Fibroblast of lung (primary cell): Measurements from ENCODE around the gene PKNOX2. TPM values are rescaled to one million over a fixed set of nuclear protein-coding genes. Genes with fewer than 3 reads are reported as not detected.

Source experiments
- DNase-seq, 2 donors: peaks; one replicate each; pipeline versions ENCODE4 v3.0.0 to v3.0.0-alpha.2; 2010; ENCODE audit warnings: low read depth in 2 of 2
- H2AFZ ChIP-seq: 2 replicates; pipeline ENCODE4 v1.5.1; 2012; ENCODE audit warnings: low read length, control low read depth, inconsistent platforms
- H3K27ac ChIP-seq: 2 replicates; pipeline ENCODE4 v1.5.1; 2011; ENCODE audit warnings: low read length, control low read depth; ENCODE audit not compliant: insufficient read depth
- H3K27me3 ChIP-seq: 2 replicates; pipeline ENCODE4 v1.5.1; 2011; ENCODE audit warnings: mild to moderate bottlenecking, low read length; ENCODE audit not compliant: control insufficient read depth, insufficient read depth
- H3K36me3 ChIP-seq: 2 replicates; pipeline ENCODE4 v1.5.1; 2011; ENCODE audit warnings: low read length; ENCODE audit not compliant: control insufficient read depth, insufficient read depth
- H3K4me1 ChIP-seq: 2 replicates; pipeline ENCODE4 v1.5.1; 2011; ENCODE audit warnings: low read length; ENCODE audit not compliant: control insufficient read depth, insufficient read depth; ENCODE audit errors: extremely low read depth
- H3K4me2 ChIP-seq: 2 replicates; pipeline ENCODE4 v1.5.1; 2011; ENCODE audit warnings: low read length, control low read depth; ENCODE audit not compliant: insufficient read depth; ENCODE audit errors: extremely low read depth
- H3K4me3 ChIP-seq, 4 experiments: fragments of 200-600 bp in 1 of 4; sonication (generic) in 1 of 4; replicated peaks in 1 of 4; 2 replicates each; pipeline ENCODE4 v1.5.1; 2011 to 2016; ENCODE audit warnings: low read length in 4 of 4, low read depth in 3 of 4, mild to moderate bottlenecking in 3 of 4, control low read depth in 2 of 4, inconsistent platforms in 1 of 4, mixed read lengths in 1 of 4; ENCODE audit not compliant: insufficient read depth in 1 of 4; ENCODE audit errors: control extremely low read depth in 1 of 4
- H3K79me2 ChIP-seq: 2 replicates; pipeline ENCODE4 v1.5.1; 2012; ENCODE audit warnings: mild to moderate bottlenecking, low read length, inconsistent platforms; ENCODE audit not compliant: control insufficient read depth, insufficient read depth
- H3K9ac ChIP-seq: 2 replicates; pipeline ENCODE4 v1.5.1; 2011; ENCODE audit warnings: mild to moderate bottlenecking, low read length, control low read depth; ENCODE audit not compliant: insufficient read depth
- H3K9me3 ChIP-seq: 2 replicates; pipeline ENCODE4 v1.5.1; 2012; ENCODE audit warnings: low read depth, low read length; ENCODE audit not compliant: control insufficient read depth, insufficient read depth
- H4K20me1 ChIP-seq: 2 replicates; pipeline ENCODE4 v1.5.1; 2011; ENCODE audit warnings: low read length; ENCODE audit not compliant: control insufficient read depth, insufficient read depth; ENCODE audit errors: extremely low read depth
- CTCF ChIP-seq, 2 donors: IDR thresholded peaks in 1 of 2; conservative IDR thresholded peaks in 1 of 2; 1 replicate in 1 of 2; 2 replicates in 1 of 2; pipeline ENCODE4 v1.5.1; 2011 to 2012; ENCODE audit warnings: low read length in 2 of 2, control low read depth in 1 of 2, inconsistent platforms in 1 of 2, low read depth in 1 of 2, mild to moderate bottlenecking in 1 of 2
- EZH2 ChIP-seq: IDR thresholded peaks from 2 replicates; pipeline ENCODE4 v1.5.1; 2012; ENCODE audit warnings: low read length, control low read depth, mild to moderate bottlenecking; ENCODE audit errors: missing control alignments
- polyA plus RNA-seq, 2 donors: library from polyadenylated mRNA; depleted of rRNA in 1 of 2; stranded (reverse) in 1 of 2; unstranded in 1 of 2; fragments of >200 nt; gene quantifications; 2 replicates each; pipeline ENCODE4 v1.2.1, GENCODE V29; 2011 to 2012; ENCODE audit warnings: missing spikeins in 1 of 2
- total RNA-seq: library from RNA; depleted of rRNA; stranded (reverse); fragments of >200 nt; gene quantifications from 2 replicates; pipeline ENCODE4 v1.2.1, GENCODE V29; 2014

Gene PKNOX2
- total and polyA plus RNA-seq, 2 donors (not counting 1 experiment from before 2014, with no cell fraction given): 0.33 to 2.2 TPM

GRCh38 chr11:125228993-125229392 is 64.4 kb downstream of the PKNOX2 start:
- Histone ChIP-seq H2AFZ (no peak overlapping the region), H3K36me3 (no peaks in the 10 kb centered on the region), H4K20me1 (no peaks in the 10 kb centered on the region), H3K4me2 (no peak overlapping the region), H3K4me3 (no peak overlapping the region), H3K27me3 (peaks cover 2% of the 10 kb centered on the region), H3K4me1 (no peaks in the 10 kb centered on the region), H3K9me3 (no peaks in the 10 kb centered on the region), H3K27ac (no peak overlapping the region), H3K79me2 (no peaks in the 10 kb centered on the region), H3K9ac (no peak overlapping the region)
- no peak for TF ChIP-seq EZH2
- TF ChIP-seq CTCF (conservative IDR thresholded peaks at IDR 0.05 in 1 of 2, IDR thresholded peaks at IDR 0.05 in 1 of 2; ENCODE audit: low read depth in 1 of 2, low read length in 2 of 2): no peak
- DNase-seq: no peak

- Histone ChIP-seq H3K4me3 (no peak overlapping the region), H3K9me3 (no peaks in the 10 kb centered on the region), H3K9ac (no peak overlapping the region), H3K79me2 (no peaks in the 10 kb centered on the region), H3K4me1 (no peaks in the 10 kb centered on the region), H3K4me2 (no peak overlapping the region), H3K36me3 (no peaks in the 10 kb centered on the region), H2AFZ (no peak overlapping the region), H3K27ac (no peak overlapping the region), H3K27me3 (peaks cover 4% of the 10 kb centered on the region), H4K20me1 (no peaks in the 10 kb centered on the region)
- no peak for DNase-seq
- no peak for TF ChIP-seq CTCF (conservative IDR thresholded peaks at IDR 0.05 in 1 of 2, IDR thresholded peaks at IDR 0.05 in 1 of 2; ENCODE audit: low read depth in 1 of 2, low read length in 2 of 2)
- TF ChIP-seq EZH2: no peak
Observed at GRCh38 chr11:125229916-125230315, 65.4 kb downstream of the PKNOX2 start.

DNA sequence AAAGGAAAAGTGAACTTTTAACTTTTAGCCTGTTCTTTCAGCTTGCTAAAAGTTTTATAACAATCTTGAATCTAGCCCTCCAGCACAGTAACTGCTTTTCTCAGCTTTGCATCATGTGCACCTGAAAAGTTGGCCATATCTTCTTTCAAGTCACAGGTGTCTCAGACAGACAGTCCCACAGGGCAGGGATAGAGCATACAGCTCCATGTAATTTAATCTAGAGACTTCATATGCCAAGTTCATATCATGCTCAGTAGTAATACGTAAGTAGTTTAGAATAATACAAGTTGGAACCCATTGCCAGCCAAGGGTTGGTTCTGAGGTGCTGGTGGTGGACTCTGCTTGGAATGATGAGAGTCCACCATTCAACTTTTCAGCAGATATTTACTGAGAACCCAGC is 68.6 kb downstream of the PKNOX2 start:
- H3K79me2 ChIP-seq: no peaks in the 10 kb centered on the region
- H3K4me3 ChIP-seq: no peak overlapping the region
- TF ChIP-seq CTCF (conservative IDR thresholded peaks at IDR 0.05 in 1 of 2, IDR thresholded peaks at IDR 0.05 in 1 of 2; ENCODE audit: low read depth in 1 of 2, low read length in 2 of 2): no peak
- no peak for TF ChIP-seq EZH2
- no peak overlapping the region for H2AFZ ChIP-seq
- H3K27me3 ChIP-seq: peaks cover 4% of the 10 kb centered on the region
- H3K36me3 ChIP-seq: no peaks in the 10 kb centered on the region
- no peaks in the 10 kb centered on the region for H3K9me3 ChIP-seq
- no peak for DNase-seq
- H3K4me2 ChIP-seq: no peak overlapping the region
- H3K27ac ChIP-seq: no peak overlapping the region
- no peaks in the 10 kb centered on the region for H4K20me1 ChIP-seq
- no peak overlapping the region for H3K9ac ChIP-seq
- H3K4me1 ChIP-seq: no peaks in the 10 kb centered on the region
